CD1c-positive myeloid dendritic cell (primary cell): Measurements from ENCODE around the gene MRPL42.

Experiments used
- DNase-seq: peaks from one replicate; pipeline ENCODE4 v3.0.0-alpha.2; 2016; ENCODE audit errors: extremely low spot score

MRPL42 gene

DNA sequence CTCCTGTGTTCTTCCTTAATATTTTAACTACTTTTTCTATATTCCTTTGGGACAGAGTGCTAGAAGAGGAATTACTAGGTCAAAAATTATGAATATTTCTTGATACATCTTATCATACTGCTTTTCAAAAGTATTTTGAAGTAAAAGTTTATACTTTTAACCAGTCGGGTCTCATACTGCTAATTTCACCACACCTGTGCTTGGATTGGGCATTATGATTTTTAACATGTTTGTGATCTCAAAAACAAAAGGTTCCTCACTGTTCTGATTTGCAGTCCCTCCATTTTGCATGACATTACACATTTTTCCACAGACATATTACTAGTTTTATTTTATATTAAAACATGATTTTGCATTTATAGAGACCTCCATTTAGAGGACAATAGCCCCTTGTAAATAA lies 32.9 kb downstream of the MRPL42 start:
- no peak for DNase-seq

- DNase-seq = no peak
These were observed 33.4 kb downstream of the MRPL42 start for GRCh38 chr12:93500667-93501066.

DNA sequence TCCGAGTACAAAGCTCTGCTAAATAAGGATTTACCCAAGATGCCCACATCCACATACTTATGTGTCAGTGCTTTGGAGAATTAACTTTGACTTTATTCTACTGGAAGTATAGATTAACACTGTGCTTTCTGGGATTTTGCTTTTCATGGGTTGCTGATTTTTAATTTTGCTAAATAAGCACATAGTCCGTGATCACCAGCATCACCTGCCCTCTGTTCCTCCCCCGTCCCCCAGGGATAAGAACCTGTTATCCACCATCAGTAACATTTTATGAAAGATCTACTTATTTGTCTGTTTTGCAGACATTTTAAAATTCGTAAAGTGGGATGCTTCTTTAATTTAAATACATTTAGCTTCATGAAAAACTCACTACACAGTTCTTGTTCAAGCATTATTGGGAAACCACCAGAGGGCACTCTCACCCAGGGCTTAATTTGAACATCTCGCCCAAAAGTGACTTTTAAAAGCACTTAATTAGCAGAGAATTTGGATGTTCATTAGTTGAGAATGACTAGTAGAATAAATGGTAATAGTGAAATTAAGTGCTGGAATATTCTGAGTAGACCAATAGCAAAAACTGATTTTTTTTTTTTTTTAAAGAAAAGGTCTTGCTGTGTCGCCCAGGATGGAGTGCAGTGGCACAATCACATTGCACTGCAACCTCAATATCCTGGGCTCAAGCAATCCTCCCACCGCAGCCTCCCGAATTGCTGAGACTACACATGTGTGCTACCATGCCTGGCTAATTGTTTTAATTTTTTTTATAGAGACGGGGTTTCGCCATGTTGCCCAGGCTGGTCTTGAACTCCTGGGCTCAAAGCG lies 35.7 kb downstream of the MRPL42 start:
- DNase-seq = peak; percentile 73

GRCh38 chr12:93507165-93507564 lies 39.9 kb downstream of the MRPL42 start:
- DNase-seq = no peak

DNA sequence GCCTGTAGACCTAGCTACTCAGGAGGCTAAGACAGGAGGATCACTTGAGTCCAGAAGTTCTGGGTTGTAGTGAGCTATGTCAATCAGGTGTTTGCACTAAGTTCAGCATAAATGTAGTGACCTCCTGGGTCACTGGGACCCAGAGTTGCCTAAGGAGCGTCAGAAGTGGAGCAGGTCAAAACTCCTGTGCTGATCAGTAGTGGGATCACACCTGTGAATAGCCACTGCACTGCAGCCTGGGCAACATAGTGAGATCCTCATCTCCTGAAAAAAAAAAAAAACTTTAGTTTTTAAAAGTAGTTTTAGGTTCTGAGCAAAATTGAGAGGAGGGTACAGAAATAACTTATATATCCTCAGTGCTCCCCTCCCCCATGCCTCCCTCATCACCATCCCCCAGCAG lies 42.2 kb downstream of the MRPL42 start:
- DNase-seq = no peak

DNA sequence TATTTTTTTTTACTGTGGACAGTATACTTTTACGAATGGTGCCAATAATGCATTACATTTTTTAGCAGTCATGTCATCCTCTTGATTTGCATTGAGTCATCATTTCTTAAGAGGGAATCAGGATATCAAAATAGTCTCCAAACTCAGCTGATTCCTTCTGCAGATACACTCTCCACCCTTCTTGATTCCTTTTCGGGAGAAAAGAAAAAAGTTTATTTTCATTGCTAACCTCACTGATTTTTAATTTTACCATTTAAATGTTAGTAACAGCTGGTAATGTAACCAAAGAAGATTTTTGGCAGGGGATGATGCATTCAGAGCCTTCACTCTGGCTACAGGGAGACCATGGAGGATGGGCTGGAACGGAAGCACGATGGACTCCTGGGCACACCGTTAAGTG lies 47.5 kb downstream of the MRPL42 start:
- DNase-seq = no peak

GRCh38 chr12:93518725-93519124 lies 51.4 kb downstream of the MRPL42 start:
- no peak for DNase-seq

DNA sequence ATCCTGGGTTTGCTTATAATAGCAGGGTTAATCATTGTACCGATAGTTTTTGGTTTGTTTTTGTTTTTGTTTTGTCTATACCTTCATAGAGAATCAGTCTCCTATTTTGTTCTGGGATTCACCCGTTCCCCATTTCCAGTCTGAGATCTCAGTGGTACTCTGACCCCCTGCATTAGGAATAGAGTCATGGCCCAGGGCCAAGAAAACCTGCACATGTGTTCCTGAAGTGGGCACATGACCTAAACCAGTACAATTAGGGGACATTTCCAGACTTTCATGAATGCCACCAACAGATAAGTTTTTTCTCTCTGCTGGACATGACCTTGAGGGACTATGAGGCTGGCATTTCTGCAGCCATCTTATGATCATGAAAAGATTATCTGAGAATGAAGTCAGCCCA lies 52.5 kb downstream of the MRPL42 start:
- no peak for DNase-seq

DNA sequence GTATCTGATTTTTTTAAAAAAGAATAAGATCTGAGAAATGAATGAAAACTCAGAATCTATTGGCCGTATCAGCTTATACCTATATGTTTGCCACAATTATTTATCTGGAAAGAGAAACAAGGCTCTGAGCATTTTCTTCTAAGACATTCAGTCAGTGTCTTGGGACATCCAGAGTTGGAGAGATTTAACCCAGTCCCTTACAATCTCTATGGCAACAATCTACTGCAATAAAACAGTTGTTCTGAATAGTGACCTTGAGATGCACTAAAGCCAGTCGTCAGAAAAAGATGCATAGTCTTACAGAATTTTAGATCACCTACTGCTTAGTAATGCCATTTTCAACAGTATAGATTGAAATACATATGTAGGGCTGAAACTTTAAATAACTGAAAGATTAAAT lies 53.1 kb downstream of the MRPL42 start:
- no peak for DNase-seq

DNA sequence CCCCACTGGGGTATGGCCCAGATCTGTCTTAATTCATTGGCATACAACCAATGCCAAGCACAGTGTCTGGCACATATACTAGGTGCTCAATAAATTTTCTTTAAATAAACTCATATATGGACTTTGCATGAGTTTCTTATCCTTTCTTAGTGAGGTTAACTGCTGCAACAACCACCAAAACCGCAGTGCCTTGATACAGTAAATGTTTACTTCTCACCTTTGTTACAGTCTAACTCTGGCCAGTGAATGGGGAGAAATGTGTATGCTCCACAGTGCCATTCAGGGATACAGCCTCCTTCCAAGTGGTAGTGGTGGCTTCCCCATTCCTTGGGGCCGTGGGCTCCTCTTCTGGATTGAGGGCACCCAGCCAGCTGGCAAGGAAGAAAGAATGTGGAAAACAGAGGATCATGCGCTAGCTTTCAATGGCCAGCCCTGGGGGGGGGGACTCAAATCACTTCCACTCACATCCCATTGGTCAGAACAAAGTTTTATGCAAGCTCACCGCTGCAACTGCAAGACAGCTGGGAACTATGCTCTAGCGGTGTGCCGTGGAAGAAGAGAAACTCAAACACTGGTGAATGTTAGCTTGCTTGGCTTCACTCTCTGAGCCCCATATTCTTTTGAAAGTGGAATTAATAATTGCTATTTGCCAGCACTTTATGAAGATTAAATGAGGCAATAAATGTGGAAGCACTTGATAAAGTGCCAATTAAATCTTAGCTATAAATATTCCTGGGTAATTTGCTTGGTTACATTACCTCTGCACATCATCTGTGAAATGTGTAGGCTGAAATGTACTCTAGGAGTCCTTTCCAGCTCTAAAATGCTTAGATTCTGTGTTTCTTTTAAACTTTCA lies 54.1 kb downstream of the MRPL42 start:
- no peak for DNase-seq

GRCh38 chr12:93524386-93525133 lies 57.2 kb downstream of the MRPL42 start:
- no peak for DNase-seq

GRCh38 chr12:93526786-93527428 lies 59.6 kb downstream of the MRPL42 start:
- DNase-seq = no peak

- no peak for DNase-seq
These were observed 63.0 kb downstream of the MRPL42 start for GRCh38 chr12:93530358-93530757.

- no peak for DNase-seq
These were observed 66.0 kb downstream of the MRPL42 start for GRCh38 chr12:93533310-93533709.

GRCh38 chr12:93536111-93536765 lies 68.9 kb downstream of the MRPL42 start:
- DNase-seq = no peak

DNA sequence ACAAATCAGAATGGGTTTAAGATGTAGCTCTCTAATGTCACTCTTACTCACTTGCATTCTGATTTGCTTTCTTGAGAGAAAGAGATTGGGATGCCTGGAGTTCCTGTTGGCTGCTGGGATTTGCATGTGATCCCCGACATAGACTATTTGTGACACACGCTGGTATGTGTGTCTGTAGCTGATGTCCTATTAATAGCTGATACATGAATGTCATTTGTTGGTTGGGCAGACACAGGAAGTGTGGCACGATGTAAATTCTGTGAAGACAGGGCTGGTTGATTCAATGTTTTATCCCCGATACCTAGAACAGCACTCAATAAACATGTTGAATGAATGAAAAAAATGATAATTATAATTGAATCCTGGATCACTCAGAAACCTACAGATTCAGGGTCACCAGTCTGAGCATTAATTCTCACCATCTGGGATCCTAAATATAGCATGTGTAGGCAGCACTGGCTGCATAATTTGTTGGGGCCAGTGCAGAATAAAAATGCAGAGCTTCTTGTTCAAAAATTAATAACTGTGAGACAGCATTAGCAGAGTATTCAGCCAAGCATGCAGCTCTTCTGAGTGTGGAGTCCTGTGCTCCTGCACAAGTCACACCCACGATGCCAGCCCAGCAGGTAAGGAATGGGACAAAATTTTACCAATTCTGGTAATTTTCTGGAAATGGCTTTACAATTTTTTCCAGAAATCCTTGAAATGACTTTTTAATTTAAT lies 69.6 kb downstream of the MRPL42 start:
- no peak for DNase-seq

- DNase-seq = no peak
These were observed 70.5 kb downstream of the MRPL42 start for GRCh38 chr12:93537769-93538168.

DNA sequence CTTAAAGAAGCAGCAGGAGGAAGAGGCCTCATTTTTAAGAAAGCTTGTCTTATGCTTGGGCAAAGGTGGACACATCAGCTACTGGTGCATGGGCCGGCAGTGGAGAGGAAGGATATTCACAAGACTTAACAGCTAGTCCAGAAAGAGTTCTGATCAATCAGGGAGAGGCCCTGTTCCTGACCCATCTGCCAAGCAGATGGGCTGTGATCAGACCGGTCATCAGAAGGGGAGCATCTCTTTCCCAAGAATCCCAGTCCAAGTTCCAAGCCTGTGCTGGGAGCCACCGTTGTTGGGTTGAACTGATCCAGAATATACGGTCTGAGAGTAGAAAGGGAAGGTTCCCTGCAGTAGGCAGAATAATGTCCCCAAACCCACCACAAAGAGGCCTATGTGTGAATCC lies 72.5 kb downstream of the MRPL42 start:
- DNase-seq = no peak

GRCh38 chr12:93540466-93540865 lies 73.2 kb downstream of the MRPL42 start:
- no peak for DNase-seq

DNA sequence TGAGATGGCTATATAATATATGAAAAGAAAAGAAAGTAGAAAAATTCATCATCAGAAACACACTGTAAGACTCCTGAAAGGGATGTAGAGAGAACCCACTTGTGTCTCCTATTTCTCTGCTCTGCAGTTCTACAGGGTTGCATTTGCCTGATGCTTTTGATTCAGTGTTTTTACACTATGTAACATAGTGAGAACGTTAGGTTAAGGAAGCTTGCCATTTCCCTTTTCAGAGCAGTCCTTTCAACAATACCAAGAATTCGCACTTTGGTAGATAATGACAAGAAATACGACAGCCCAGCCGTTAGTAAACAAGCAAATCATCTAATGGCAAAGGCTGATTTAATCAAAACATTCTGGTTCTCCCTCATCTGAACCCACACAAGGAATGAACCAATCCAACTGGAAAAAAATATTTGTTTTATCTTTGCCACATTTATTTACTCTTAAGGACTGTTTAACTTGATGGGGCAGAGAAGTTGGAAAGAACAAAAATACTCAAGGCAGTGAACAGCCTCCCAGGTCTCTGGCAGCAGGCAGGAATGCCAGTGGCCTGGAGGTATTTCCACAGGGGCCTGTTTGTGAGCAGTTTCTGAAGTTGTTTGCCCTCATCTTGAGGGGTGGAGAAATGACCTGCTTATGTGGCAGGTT lies 74.4 kb downstream of the MRPL42 start:
- no peak for DNase-seq
